DOHH2 (cell line): ENCODE data around the gene TTC7B.

ENCODE experiments used
- EZH2phosphoT487 ChIP-seq: fragments of 200-600 bp; sonication (generic); IDR thresholded peaks from 2 replicates; pipeline ENCODE4 v1.6.1; 2017; ENCODE audit warnings: borderline replicate concordance, mild to moderate bottlenecking, antibody characterized with exemption, low read length, moderate library complexity, mixed read lengths
- TF ChIP-seq, protein P1 (sequence below): fragments of 200-600 bp; sonication (generic); IDR thresholded peaks from one replicate; pipeline ENCODE4 v1.5.1; 2014; ENCODE audit warnings: antibody characterized with exemption, mild to moderate bottlenecking, low read depth, low read length; ENCODE audit not compliant: poor library complexity, severe bottlenecking

DNA sequence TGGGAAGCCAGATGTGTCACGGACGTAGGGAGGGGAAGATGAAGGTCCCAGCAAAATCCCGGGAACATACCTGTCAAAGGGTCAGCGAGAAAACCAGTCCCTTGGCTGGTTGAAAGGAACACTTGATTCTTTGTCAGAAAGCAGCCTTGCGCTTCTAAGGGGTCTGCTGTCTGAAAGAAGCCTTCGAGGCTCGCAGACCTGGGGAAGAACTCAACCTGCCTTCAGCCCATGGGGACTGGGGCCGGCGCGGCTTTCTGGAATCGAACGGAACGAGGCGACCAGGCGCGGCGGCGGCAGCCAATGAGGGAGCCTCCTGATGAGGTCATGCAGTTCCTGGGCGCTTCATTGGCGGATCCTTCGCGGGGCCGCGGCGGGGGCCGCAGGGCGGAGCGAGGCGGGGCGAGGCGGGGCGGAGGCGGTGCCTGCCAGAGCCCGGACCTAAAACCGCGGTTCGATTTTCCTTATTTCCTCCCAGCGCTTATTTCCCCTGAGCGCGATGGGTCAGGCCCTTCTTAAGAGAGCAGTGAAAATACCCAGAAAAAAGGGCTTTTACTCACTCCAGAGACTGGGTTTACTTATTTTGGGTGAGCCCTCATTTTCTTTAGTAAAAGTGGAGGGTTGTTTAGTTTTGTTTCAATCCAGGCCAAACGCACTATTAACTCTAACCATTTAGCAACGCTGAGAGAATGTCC is 11.8 kb upstream of the TTC7B start:
- TF ChIP-seq, protein P1, sequence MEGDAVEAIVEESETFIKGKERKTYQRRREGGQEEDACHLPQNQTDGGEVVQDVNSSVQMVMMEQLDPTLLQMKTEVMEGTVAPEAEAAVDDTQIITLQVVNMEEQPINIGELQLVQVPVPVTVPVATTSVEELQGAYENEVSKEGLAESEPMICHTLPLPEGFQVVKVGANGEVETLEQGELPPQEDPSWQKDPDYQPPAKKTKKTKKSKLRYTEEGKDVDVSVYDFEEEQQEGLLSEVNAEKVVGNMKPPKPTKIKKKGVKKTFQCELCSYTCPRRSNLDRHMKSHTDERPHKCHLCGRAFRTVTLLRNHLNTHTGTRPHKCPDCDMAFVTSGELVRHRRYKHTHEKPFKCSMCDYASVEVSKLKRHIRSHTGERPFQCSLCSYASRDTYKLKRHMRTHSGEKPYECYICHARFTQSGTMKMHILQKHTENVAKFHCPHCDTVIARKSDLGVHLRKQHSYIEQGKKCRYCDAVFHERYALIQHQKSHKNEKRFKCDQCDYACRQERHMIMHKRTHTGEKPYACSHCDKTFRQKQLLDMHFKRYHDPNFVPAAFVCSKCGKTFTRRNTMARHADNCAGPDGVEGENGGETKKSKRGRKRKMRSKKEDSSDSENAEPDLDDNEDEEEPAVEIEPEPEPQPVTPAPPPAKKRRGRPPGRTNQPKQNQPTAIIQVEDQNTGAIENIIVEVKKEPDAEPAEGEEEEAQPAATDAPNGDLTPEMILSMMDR: no peak
- TF ChIP-seq EZH2phosphoT487: no peak
